ENCODE measurements around the gene PNPLA1.

Gene PNPLA1

DNA sequence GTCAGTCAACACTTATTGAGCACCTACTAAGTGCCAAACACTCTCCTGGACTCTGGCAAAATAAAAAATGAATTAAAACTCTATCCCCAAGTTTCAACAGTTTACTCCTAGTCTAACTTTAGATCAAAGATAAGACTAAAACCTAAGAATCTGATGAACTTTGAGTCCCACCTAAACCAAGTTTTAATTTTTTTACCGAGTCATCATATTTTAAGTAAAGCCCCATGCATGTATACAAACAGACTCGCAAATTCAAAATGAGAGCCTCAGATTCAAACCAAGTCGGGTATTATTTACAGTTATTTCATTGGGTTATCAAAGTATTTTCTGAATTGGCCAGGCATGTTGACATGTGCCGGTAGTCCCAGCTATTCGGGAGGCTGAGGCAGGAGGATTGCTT is 38.7 kb downstream of the PNPLA1 start:
- no peak overlapping the region for H3K27ac ChIP-seq
- no peak for TF ChIP-seq ZFX (IDR thresholded peaks at IDR 0.05; ENCODE audit: borderline replicate concordance)
- TF ChIP-seq, protein P1, sequence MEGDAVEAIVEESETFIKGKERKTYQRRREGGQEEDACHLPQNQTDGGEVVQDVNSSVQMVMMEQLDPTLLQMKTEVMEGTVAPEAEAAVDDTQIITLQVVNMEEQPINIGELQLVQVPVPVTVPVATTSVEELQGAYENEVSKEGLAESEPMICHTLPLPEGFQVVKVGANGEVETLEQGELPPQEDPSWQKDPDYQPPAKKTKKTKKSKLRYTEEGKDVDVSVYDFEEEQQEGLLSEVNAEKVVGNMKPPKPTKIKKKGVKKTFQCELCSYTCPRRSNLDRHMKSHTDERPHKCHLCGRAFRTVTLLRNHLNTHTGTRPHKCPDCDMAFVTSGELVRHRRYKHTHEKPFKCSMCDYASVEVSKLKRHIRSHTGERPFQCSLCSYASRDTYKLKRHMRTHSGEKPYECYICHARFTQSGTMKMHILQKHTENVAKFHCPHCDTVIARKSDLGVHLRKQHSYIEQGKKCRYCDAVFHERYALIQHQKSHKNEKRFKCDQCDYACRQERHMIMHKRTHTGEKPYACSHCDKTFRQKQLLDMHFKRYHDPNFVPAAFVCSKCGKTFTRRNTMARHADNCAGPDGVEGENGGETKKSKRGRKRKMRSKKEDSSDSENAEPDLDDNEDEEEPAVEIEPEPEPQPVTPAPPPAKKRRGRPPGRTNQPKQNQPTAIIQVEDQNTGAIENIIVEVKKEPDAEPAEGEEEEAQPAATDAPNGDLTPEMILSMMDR (IDR thresholded peaks at IDR 0.05): no peak

DNA sequence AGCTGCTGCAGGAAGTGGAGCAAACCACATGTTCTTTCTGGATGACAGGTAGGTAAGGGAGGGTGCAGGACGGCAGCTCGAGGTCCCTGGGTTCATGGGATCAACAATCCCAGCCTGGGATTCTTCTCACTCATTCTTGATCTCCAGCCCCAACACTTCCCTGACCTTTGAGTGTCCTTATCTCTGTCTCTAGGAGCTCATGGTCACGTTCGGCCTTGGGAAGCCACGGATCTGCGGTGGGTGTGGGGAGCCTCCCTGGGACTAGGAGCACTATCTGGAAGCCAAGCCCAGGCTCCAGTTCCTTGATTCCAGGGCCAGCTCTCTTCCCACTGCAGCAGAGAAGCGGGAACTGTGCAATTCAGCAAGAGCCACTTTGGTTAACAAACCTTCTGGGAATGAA is 39.3 kb downstream of the PNPLA1 start:
- no peak for TF ChIP-seq ZFX (IDR thresholded peaks at IDR 0.05; ENCODE audit: borderline replicate concordance)
- TF ChIP-seq, protein P1 (IDR thresholded peaks at IDR 0.05): no peak
- H3K27ac ChIP-seq: no peak overlapping the region

DNA sequence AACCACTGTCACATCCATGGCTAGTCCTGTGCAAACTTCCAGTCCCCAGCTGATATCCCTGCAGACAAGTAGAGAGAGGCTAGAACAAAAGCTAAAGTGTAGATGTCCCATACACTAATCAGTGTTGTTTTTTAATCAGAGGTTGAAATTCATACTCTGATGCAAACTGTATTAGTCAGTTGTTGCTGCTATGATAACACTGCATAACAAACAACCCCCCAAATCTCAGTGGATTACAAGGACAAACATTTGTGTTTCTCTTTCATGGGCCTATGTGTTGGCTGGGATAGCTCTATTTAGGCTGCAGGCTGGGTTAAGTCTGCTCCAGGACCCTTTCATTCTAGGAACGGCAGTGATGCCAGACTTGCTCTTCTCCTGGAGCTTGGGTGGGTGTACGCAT is 40.0 kb downstream of the PNPLA1 start:
- no peak overlapping the region for H3K27ac ChIP-seq
- no peak for TF ChIP-seq ZFX (IDR thresholded peaks at IDR 0.05; ENCODE audit: borderline replicate concordance)
- TF ChIP-seq, protein P1 (IDR thresholded peaks at IDR 0.05): no peak

DNA sequence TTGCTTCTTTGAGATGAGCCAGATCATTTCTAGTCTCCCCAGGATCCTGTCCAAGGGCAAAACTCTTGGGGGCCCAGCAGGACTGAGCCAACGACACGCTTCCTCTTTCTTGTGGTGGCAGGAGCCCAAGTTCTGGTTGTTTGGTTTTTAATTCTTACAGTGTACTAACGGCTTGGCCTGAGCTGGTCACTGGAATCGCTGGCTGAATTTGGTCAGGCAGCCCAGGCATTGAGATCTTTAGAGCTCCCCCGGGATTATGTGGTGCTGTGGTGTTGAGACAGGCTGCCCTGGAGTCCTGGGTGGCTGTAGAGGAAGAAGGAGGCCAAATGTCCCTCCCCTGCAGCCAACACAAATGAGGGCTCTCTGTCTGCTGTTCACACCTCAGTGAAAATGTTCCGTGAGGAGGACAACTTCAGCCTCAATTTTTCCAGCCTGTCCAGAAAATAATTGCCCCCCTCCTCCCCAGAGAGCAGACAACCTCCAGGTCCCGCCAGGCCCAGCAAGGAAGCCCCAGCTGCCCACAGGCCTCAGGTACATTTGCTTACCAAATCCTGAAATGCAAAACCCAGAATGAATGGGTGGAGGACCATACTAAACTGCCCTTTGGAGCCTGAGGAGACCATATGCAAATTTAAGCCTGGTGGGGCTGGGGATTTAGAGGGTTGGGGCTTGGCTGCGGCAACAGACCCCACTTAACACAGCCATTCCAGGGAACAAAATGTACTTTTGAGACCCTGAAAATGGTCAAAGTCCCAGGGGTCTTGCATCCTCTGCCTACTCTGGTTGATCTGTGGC is 43.2 kb downstream of the PNPLA1 start:
- TF ChIP-seq ZFX (IDR thresholded peaks at IDR 0.05; ENCODE audit: borderline replicate concordance): no peak
- TF ChIP-seq, protein P1 (IDR thresholded peaks at IDR 0.05): no peak
- H3K27ac ChIP-seq: no peak overlapping the region

DNA sequence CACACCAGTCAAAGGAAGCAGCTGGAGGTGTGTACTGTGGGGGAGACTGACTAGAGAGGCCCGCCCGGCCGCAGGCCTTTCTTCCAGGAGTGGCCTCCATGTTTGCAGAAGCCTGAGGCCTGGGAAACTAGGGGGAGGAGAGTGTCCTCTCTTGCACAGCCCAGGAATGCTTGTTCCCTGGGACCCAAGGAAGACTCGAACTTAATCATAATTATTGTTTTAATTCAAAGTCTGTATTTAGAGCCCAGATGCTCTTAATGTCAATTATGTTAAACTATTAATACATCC is 43.7 kb downstream of the PNPLA1 start:
- TF ChIP-seq, protein P1 (IDR thresholded peaks at IDR 0.05): no peak
- TF ChIP-seq ZFX (IDR thresholded peaks at IDR 0.05; ENCODE audit: borderline replicate concordance): no peak
- no peak overlapping the region for H3K27ac ChIP-seq

DNA sequence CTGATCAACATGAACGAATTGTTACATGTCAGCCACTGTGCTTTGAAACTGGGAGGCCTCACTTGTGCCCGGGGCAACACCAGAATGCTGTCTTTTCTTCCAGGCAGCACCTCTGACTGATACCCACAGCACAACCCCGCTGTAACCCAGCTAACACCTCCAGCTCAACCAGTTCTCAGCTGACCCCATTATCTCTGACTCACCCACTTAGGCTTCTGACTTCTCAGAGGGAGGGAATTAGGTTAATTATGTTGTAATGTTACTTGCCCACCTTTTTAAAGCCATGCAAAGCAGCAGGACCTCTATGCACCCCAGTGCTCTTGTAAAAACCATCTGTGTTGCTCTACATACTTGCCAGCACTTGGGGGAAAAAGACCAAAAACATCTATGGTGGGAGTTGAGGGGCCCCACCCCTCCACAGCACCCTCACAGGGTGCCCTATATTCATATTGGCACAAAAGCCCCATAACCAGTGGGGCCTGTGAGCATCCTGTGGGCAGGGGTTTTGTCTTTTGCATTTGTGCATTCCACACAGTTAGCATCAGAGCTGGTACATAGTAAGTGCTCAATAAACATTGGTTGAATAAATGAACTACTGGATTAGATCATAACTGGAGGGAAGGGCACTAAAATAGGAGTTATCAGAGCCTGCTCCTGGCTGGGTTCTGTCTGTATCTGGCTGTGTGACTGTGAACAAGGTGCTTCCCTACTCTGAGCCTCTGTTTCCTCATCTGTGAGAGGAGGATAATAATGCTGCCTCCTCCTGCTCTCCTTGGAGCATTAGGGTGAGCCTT is 44.6 kb downstream of the PNPLA1 start:
- TF ChIP-seq, protein P1 (IDR thresholded peaks at IDR 0.05): no peak
- no peak for TF ChIP-seq ZFX (IDR thresholded peaks at IDR 0.05; ENCODE audit: borderline replicate concordance)
- H3K27ac ChIP-seq: no peak overlapping the region

DNA sequence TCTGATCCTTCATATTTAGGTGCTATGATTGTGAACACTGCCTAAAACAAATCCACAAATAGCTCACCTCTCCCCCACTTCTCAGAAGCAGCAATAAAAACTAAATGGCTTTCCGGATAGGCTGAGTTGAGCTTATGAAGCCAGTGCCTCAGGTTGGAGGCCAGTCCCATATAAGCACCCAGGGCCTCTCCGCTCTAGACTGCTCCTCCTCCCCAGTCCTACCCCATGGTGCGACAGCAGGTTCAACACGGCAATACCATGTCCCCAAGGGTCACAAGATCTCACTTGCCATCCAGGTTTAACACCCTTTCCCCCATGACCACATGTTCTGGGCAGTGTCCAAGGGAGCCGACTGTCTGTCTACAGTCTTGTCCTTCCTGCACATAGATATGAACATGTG is 46.1 kb downstream of the PNPLA1 start:
- TF ChIP-seq, protein P1 (IDR thresholded peaks at IDR 0.05): no peak
- H3K27ac ChIP-seq: no peak overlapping the region

Measured in 22Rv1 (cell line).